NCI-H2029 (cell line): ENCODE data around the gene PABPC1L.

Experiments
- DNase-seq: peaks from one replicate; lab custom pipeline; 2025; lab: John Stamatoyannopoulos, UW

The PABPC1L gene

DNA sequence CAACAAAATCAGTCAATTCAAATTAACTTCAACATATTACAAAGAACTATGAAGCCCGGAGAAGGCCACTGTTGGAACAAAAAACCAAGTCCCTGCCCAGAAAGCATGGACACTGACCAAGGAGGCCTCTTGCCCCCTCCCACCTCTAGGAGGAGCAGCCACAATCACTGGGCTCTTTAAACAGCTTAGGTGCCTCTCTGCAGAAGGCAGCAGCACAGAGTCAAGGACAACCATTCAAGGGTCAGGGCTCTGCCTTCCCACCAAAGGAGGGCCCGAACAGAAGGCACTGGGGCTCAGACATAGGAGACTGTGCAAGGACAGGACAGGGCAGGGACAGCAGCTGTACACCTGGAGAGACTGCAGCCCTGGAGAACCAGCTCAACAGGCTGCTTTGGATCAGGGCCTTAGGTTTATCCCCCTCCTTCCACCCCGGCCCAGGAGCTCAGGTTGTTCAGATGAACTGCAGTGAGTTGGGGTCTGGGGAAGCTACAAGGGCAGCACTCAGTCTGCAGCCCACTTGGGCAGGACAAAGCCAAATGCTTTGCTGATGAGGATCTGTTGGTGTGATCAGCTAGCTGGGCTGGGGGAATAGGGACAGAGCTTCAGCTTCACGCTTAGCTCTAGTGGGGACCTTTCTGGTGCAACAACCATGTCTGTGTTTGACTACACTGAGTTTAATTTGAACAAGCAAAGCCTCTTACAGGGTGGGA, 32.6 kb downstream of the PABPC1L start:
- DNase-seq = no peak

DNA sequence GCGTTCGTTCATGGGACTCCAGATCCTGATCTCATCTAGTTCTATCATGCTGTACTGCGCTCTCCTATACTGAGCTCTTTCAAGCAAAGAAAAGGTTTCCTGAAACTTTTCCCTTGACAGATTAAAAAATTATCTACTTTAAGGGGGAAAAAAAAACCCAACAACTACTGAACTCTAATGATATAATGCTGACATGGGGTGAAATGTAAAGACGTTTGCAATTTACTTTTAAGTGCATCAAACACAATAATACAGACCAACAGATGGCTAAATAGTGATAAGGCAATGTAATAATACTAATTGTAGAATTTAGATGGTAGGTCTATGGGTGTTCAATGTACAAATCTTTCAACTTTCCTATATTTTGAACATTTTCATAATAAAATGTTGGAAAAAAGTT, 34.0 kb downstream of the PABPC1L start:
- DNase-seq = no peak

DNA sequence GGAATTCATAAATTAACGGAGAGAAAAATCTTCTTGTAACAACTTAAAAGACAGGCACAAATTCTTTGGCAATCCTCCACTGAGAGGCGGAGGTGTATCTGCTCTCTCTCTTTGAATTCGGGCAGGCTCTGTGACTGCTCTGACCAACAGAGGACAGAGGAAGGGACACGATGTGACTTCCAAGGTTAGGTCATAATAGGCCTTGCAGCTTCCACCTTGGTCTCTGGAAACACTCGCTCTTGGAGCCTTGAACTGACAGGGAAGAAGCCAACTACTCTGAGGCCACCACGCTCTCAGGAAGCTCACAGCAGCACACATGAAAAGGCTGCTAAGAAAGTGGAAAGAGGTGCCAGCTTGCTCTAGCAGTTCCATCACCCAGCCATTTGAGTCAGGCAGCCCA, 35.4 kb downstream of the PABPC1L start:
- no peak for DNase-seq

DNA sequence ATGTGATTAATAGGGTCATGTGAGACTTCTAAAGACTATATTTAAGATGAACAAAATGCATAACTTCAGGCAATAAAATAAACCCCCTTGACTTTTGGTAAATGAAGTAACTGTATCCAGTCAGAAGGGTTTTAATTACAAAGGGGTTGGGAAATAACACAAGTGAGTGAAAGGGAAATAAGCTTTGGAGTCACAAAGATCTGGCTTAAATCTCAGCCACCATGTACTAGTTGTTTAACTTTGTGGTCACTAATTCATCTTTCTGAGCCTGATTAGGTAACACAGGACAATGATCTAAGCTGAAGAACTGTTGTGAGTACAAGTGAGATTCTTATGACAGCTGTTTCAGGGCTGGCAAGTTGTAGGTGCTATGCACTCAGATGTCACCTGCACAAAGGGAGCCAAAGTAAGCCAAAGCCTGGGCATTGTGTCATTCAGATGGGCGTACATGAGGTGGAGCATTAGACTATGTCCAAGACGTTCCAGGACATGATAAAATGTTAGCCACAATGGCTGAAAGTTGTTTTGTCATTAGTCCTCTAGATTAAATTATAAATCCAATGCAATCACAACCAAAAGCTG, 36.5 kb downstream of the PABPC1L start:
- DNase-seq = no peak

DNA sequence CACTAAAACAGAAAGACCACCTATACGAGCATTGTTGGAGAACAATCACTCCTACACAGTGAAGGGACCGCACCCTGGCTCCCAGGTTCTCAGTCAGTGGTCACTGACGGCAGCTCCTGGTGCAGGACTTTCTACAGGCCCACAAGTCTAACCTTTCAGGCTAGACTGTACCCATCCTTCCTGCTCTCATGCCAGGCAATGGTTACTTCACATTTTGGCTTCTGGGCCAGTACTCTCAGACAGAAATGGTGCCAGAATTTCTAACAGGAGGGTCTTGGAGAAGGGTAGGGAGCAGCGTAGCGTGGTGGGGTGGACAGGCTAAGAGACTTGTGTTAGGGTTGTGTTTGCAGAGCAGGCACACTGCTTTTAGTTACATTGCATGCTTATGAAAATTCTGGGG, 38.2 kb downstream of the PABPC1L start:
- no peak for DNase-seq

DNA sequence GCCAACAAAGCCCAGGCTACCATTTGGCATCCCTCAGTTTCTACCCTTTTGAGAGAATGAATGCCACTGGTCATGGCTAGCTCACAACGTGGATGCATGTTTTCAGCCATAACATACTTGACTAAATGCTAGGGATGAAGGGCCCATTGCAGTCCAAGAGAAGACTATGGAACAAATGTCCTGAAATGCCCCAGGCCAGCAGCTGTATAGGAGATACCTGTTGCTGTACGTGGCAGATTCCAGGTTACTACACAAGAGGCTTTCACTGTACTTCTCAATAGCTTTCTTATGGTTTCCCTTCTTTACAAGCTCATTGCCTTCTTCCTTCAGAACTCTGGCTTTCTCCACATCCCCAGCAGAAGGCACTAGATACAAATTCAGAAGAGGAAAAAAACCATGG, 38.7 kb downstream of the PABPC1L start:
- DNase-seq = no peak

DNA sequence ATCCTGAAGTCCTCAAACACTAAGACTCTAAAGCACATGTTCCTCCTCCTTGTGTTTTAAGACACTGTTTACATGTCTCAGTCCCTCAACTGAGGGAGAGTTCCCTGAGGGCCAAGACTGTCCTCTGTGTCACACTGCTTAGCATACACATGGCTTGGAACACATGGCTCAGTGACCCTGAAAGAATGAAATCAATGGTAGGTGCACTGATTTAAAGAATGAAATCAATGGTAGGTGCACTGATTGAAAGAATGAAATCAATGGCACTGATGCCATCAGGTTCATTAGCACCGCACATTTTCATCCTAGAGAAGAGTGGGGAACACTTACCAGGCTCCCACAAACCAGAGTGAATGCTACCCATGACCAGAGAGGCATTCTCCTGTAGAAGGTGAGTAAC, 40.5 kb downstream of the PABPC1L start:
- no peak for DNase-seq

DNA sequence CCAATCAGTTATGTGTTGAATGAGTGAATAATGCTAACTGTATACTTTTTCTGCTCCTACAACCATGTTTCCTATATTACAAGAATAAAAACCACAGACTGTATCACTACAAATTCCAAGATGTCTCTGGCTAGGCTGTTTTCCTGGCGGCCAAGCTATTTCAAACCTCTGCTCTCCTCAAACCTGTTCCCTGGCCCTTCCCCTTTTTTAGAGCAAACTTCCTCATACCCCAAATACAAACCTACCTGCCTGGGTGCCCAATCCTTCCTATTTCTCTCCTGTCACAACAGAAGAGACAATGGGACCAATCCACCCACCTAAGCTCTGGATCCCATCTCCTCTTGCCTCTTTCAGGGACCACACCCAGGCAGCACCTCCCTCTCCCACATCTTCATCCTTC, 42.9 kb downstream of the PABPC1L start:
- no peak for DNase-seq

DNA sequence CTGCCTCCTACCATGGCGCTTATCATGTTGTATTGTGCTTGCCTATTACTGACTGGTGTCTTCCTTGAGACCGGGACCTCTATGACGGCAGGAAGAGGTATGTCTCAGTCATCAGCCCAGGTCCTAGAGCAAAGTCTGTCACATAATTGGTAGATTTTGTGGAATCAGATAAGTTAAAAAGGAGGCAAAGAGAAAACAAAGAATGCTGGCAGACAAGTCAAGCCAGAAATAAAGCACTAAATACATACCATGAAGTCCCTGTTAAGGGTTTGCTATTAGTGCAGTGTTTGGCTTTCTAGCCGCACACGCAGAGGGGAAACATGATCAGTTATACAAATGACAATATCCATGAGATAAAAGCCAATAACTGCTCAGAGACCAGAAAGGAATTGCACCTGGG, 44.4 kb downstream of the PABPC1L start:
- no peak for DNase-seq

DNA sequence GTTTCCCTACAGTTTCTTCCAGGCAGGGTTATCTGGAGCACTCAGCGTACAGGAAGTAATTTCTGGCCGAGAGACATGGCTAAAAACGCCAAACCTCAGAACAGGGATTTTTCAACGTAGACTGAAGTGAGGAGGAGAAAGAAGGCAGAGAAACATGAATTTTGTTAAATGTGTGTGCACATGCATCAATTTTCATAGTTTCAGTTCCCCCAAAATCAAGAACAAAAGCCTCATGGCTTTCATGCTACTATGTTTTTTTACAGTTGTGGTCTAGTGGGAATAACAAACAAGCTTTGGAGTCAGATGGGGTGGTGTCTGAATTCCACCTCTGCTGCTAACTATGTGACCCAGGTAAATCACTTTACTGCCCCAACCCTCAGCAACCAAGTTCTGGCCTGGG, 45.4 kb downstream of the PABPC1L start:
- DNase-seq = no peak

DNA sequence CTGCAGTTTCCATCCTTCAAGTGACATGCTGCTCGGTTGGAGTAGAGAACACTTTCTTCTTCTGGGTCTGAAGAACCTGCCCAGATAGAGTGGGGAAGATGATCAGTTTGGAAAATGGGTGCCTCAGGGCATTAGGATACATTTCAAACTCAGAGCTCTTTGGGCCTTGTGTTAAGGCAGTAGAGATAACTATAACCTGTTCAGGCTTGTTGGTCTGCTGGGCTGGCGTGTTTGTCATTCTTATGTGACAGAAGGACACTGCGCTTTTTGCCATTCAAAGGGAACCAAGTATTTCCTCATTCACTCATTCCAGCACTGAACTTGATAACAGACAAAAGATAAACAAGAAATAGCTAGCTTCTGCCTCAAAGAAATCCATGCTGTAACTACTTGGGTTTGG, 46.5 kb downstream of the PABPC1L start:
- DNase-seq = no peak

DNA sequence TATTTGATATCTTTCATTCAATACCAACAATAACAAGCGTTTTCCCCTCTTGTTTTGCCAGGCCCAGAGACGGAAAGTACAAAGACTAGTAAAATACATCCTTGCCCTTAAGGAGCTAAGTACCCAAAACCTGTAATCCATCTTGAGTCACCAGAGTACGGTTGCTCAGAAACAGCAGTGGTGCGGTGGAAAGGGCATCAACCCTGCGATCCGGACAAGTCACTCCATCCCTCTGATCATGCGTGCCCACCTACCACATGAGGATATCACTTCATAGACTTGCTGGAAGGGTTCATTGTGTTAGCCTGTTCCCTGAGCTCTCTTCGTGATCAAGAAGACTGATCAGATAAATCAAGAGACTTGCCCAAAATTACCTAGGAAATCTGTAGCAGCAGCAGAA, 48.4 kb downstream of the PABPC1L start:
- DNase-seq = no peak

DNA sequence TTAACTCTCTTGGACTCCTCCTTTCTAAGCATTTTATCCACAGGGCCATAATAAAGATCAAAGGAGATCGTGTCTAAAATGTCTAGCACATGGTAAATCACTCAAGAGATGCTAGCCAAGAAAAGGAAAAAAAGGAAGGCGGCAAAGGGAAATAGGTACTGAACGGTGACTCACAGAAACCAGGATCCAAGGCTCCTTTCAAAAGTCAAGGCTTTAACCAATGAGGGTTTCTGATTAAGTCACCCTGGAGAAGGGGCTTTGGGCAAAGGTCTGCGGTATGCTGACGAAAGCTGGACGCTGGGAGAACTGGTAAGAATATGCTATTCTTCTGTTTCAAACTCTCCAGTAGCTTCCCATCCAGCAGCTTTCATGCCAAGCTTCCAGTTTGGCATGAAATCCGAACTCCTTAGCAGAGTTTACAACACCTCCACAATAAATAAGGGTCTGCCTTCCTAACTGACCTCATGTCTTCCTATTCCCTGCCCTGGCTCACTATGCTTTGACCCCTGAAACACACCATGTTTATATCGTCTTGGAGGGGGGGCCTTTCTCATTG, 49.3 kb downstream of the PABPC1L start:
- DNase-seq = no peak

DNA sequence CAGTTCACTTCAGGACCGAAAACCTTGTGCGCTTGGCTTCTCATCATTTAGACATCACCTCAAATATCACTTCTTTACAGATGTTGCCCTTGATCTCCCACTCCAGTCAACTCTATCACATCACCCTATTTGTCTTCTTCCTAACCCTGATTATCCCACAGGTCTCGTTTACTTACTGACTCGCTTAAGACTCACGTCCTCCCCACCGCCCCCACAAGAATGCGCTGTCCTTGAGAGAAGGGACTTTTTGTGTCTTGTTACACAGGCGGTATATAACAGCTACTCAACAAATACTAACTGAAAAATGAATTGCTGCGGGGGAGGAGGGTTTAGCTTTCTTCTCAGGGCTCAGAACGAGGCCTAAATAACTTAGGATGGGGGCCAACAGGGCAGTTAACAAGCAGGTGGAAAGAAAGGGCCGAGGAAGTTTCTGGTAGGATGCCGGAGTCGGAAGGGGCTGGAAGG, 49.8 kb downstream of the PABPC1L start:
- DNase-seq = no peak

DNA sequence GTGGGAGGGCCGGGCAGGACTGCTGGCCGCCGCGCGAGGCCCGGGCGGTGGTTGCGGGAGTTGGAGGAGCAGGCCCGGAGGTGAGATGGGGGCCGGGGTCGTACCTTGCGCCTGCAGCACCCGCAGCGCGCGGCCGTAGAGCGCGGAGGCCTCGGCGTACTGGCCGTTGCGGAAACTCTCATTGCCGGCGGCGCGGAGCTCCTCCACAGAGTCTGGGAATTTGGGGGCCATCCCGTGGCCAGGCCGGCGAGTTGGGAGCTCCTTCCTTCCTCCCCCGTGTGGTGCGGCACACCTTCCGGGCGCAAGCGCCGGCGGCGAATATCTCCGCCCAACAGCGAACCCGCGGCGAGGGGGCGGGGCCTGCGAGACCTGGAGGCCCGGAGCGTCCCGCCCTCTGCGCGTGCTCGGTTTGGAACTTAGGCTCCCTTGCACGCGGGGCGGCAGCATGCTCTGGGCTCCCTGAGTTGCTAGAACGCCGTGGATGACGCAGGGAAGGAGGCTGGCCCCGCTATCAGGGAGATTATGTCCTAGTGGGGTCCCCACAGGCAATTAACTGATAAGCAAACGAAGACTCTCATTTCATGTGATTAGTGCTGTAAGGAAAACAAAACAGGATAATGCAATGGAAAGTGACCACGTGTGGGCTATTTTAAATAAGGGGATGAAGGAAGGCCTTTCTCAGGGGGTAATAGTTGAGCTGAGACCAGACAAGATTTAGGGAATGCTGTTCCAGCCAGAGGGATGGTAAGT, 50.4 kb downstream of the PABPC1L start, which contains the start of gene TOMM34:
TSS of gene TOMM34 (minus strand) at position 295 of the 750 bp plus-strand sequence. CDS start at position 231, 64 bp downstream.
- DNase-seq = peak; percentile 94

DNA sequence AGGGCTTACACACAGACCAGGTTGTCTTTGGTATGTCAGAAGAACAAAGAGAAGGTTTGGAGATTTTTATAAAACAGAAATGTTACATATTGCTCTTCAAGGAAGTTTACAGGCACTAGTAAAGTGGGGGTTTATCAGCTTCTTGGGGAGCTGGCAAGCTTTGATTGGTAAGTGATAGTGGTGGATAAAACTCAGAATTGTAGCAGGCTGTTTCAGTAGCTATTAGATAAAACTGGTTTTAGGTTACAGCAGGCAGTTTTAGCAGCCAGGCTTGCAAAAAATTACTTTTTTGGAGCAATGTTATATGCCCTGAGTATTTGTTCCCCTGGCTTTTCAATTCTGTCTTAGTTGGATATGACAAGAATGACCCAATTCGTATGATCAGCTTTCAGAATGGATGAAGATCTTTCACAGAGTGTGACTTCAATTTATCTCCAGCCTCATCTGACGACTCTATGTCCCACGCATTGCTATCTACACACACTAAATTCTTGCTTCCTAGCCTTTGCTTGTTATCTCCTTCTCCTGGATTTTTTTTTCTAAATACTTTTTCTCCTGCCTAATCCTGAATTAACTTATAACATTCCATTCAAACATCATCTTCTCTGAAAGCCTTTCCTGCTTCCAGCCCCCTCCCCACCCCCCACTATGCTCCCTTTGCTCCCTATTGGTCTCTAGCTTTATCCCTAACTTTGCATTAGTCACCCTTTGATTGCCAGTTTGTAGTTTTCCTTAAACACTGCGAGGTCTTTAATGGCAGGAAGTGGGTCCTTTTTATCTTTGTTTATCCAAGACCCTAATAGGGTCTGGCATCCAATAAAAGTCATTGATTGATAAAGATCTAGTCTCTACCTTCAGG, 51.4 kb downstream of the PABPC1L start:
- DNase-seq = no peak

DNA sequence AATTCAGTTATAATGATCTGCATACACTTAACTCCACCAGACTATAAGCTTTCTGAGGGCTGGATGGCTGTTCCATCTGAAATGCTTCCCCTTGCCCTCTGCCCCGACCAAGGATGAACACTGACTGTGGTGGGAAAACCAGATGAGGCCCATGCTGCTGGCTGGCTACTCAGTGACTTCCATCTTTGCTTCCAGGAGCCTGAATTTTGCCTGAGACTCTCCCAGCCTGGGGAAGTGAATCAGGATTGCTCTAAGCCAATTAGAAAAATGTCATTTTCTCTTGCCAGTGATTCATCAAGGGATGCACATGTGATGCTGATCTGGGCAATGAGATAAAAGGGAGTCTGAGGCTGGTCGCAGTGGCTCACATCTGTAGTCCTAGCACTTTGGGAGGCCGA, 52.0 kb downstream of the PABPC1L start:
- DNase-seq = no peak

DNA sequence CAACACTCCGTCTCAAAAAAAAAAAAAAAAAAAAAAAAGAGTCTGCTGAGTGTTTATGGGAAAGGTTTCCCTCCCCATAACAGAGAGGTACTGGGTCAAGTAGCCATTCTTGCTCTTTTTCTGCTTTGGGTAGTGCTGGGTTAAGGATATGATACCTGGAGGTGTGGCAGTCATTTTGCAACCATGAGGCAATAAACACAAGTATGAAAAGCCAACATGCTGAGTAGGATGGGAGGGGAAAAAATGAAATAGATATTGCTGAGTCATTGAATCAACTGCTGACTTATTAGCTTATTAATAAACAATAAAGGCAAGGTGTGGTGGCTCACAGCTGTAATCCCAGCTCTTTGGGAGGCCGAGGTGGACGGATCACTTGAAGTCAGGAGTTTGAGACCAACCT, 52.6 kb downstream of the PABPC1L start:
- no peak for DNase-seq

DNA sequence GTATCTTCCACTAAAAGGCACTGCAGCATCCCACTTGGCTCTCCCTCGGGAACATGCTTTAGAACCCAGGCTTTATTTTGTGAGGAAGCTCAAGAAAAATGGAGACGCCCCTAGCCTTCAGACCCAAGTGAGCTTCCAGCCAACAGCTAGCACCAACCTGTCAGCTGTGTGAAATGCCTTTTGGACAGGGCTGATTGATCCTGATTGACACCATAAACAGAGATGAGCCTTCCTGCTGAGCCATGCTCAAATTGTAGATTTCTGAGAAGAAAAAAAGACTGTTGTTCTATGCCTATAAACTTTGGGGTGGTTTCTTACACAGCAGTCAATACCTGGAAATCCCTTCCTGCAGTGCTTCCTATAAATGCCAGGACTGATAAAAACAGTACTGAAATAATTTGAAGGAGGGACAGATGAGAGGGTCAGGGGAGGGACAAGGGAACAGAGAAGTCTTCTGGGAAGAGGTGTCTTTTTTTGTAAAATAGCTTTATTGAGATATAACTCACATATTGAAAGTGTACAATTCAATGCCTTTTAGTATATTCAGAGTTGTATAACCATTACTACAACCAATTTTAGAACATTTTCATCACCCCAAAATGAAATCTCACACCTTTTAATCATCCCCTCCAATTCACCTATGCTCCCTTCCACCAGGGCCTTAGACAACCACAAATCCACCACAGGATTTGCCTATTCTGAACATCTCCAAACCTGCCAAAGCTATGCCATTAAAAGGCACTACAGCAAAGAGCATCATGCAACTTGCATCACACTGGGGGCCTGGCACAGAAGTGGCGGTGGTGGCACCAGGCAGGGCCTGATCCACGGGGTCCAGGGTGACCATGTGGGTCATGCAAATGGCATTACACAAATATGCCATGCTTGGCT, 53.7 kb downstream of the PABPC1L start:
- DNase-seq = no peak

DNA sequence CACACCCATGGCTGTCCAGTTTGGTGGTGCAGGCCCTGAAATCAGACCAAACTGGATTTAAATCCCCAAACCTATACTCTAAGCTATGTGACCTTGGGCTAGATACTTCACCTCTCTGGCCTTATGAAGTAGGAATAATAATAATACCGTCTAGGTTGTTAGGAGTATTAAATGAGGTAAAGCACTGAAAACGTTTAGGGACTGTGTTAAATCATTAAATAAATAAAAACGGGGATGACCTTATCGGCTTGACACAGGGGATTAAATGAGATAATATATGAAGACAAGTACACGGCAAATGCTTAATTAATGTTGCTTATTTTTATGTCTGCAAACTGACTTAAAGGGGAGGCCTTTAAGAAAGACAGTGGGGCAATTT, 55.8 kb downstream of the PABPC1L start:
- DNase-seq = no peak
